Fibroblast of pulmonary artery (primary cell): Measurements from ENCODE around the gene SLC9A3.

Experiments used
- DNase-seq: peaks from one replicate; pipeline ENCODE4 v3.0.0-alpha.2; 2010; ENCODE audit warnings: low read depth
- H3K4me3 ChIP-seq: replicated peaks from 2 replicates; pipeline ENCODE4 v1.5.1; 2011; ENCODE audit warnings: low read depth, mild to moderate bottlenecking, control low read depth, low read length, moderate library complexity
- CTCF ChIP-seq: IDR thresholded peaks from 2 replicates; pipeline ENCODE4 v1.5.1; 2011; ENCODE audit warnings: mild to moderate bottlenecking, control low read depth, low read length, inconsistent platforms; ENCODE audit errors: missing control alignments

Gene SLC9A3

GRCh38 chr5:530001-530955, 6.0 kb upstream of the SLC9A3 start:
- DNase-seq = no peak

GRCh38 chr5:528629-529511, 4.6 kb upstream of the SLC9A3 start:
- no peak for TF ChIP-seq CTCF

More at GRCh38 chr5:530001-530955, 6.0 kb upstream of the SLC9A3 start:
- TF ChIP-seq CTCF = no peak
- H3K4me3 ChIP-seq = no peak overlapping the region

DNA sequence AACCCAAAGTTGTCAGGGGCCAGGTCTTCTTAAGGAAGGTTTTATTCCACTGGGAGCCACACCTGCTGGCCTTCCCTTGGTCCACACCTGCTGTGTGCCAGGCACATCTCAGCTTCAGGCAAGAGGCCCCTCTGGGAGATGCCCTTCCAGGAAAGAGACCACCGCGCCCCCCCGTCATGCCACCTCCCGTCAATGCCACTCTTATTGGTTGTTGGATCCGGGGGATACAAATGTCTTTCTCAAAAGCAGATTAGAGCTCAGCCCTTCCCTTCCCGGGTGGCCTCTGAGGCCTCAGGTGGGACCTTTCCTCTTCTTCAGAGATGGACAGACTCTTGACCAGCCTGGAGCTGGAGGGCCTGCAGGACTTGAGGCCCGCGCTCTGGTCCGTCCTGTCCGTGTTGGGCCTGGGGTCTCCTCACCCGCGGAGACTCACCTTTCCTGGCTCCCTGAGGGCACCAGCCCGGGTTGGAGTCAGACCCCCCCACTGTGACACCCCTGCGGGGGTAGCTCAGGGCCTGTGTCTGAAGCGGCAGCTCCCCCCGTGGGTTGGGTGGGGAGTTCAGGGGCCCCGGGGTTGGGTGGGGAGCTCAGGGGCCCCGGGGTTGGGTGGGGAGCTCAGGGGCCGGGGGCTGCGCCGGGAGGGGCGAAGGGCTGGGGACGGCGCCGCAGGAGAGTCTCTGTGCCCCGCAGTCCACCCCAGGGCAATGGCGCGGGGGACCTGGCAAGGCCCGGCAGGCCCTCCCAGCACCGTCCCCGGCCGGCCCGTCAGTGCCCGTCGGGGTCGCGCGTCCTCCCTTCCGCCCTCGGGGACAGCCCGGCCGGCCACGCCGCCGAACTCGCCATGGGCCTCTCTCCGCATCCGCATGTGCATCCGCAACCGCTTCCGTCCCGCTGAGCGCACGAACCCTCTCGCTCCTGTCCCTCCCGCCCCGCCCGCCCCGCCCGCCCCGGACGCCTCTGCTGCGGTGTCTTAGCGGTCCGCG, 3.7 kb upstream of the SLC9A3 start:
- TF ChIP-seq CTCF = no peak
- H3K4me3 ChIP-seq = no peak overlapping the region
- no peak for DNase-seq

More at GRCh38 chr5:528629-529511, 4.6 kb upstream of the SLC9A3 start:
- H3K4me3 ChIP-seq = no peak overlapping the region
- no peak for DNase-seq

DNA sequence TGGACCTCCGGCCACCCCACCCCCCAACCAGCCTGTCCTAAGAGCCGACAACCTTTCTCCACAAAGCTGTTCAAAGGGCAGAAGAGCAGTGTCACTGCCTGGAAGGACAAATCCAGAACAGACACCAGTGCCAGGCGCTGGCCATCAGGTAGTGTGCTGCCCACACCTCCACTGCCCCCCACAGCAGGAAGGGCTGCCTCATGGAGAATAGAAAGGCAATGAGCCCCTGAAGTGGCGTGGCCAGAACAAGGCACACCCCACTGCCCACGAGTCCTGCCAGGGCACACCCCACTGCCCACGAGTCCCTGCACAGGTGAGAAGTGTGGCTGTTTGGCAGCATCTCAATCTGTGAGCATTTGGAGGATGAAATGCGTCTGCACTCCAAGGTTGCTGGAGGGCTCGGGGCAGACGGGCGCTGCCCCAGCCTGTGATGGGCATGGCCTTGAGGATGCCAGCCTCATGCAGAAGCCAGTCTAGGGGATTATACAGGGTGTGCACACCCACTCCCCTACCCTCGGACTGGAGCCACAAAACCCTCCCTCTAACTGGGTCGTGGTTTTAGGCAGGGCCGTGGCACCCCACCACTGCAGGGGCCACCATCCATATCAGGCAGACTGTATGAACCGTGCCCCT, 2.3 kb upstream of the SLC9A3 start:
- no peak overlapping the region for H3K4me3 ChIP-seq
- no peak for DNase-seq
- TF ChIP-seq CTCF = no peak

GRCh38 chr5:525916-526315, 1.7 kb upstream of the SLC9A3 start:
- no peak for DNase-seq
- TF ChIP-seq CTCF = no peak
- no peak overlapping the region for H3K4me3 ChIP-seq
